Measurements from ENCODE around the gene C2orf92.

- no peak for TF ChIP-seq CSRNP3 (CRISPR knock-in tag; IDR thresholded peaks at IDR 0.05)
- TF ChIP-seq GLIS3 (CRISPR knock-in tag; IDR thresholded peaks at IDR 0.05): no peak
- TF ChIP-seq PATZ1 (CRISPR knock-in tag; IDR thresholded peaks at IDR 0.05; ENCODE audit: borderline replicate concordance): no peak
- TF ChIP-seq OSR1 (CRISPR knock-in tag; IDR thresholded peaks at IDR 0.05): no peak
- TF ChIP-seq ZFP30 (CRISPR knock-in tag; IDR thresholded peaks at IDR 0.05): no peak
- TF ChIP-seq POU6F1 (CRISPR knock-in tag; IDR thresholded peaks at IDR 0.05; ENCODE audit: borderline replicate concordance, low read depth): no peak
- TF ChIP-seq ZNF565 (CRISPR knock-in tag; conservative IDR thresholded peaks at IDR 0.05; ENCODE audit: low read depth): no peak
- no peak for TF ChIP-seq CREB5 (CRISPR knock-in tag; IDR thresholded peaks at IDR 0.05; ENCODE audit: low read depth)
- TF ChIP-seq ARNTL (CRISPR knock-in tag; IDR thresholded peaks at IDR 0.05; ENCODE audit: borderline replicate concordance, low read depth): no peak
- no peak for TF ChIP-seq BACH2 (CRISPR knock-in tag; IDR thresholded peaks at IDR 0.05; ENCODE audit: borderline replicate concordance)
- TF ChIP-seq ISL1 (CRISPR knock-in tag; IDR thresholded peaks at IDR 0.05): no peak
- TF ChIP-seq TSHZ2 (CRISPR knock-in tag; IDR thresholded peaks at IDR 0.05): no peak
These were observed 18.4 kb upstream of the C2orf92 start for GRCh38 chr2:97651114-97651513.
